Heart left ventricle (tissue), 16 donors: ENCODE measurements around the gene FAM124A. TPM values are rescaled to one million over a fixed set of nuclear protein-coding genes. Genes with fewer than 3 reads are reported as not detected.

ENCODE experiments used
- ATAC-seq, 4 donors: fragments of 200-7000 bp; cut with Tn5 transposase; one replicate each; pipeline ENCODE4 v1.9.1; 2020 to 2022; ENCODE audit warnings: moderate library complexity in 4 of 4, mild to moderate bottlenecking in 3 of 4, moderate number of reproducible peaks in 1 of 4
- DNase-seq, 5 donors: peaks; one replicate each; pipeline ENCODE4 v3.0.0-alpha.2; 2020
- H3K27ac ChIP-seq, 12 donors: fragments of 200-600 bp; sonication (generic) in 4 of 12; one replicate each; pipeline versions ENCODE4 v1.5.0 to v1.8.0; 2016 to 2022; ENCODE audit warnings: mild to moderate bottlenecking in 2 of 12
- H3K27me3 ChIP-seq, 9 donors: fragments of 200-600 bp; sonication (generic) in 2 of 9; one replicate each; pipeline versions ENCODE4 v1.5.1 to v1.8.0; 2016 to 2022; ENCODE audit warnings: mild to moderate bottlenecking in 3 of 9
- H3K36me3 ChIP-seq, 9 donors: fragments of 200-600 bp; sonication (generic) in 2 of 9; one replicate each; pipeline versions ENCODE4 v1.5.0 to v1.8.0; 2018 to 2022; ENCODE audit warnings: mild to moderate bottlenecking in 2 of 9
- H3K4me1 ChIP-seq, 12 donors: fragments of 200-600 bp; sonication (generic) in 4 of 12; one replicate each; pipeline versions ENCODE4 v1.5.0 to v1.8.0; 2016 to 2022; ENCODE audit warnings: mild to moderate bottlenecking in 3 of 12
- H3K4me3 ChIP-seq, 12 donors: fragments of 200-600 bp; sonication (generic) in 4 of 12; one replicate each; pipeline versions ENCODE4 v1.5.0 to v1.8.0; 2017 to 2022; ENCODE audit warnings: mild to moderate bottlenecking in 9 of 12, moderate library complexity in 4 of 12
- H3K9me3 ChIP-seq, 12 donors: fragments of 200-600 bp; sonication (generic) in 4 of 12; one replicate each; pipeline versions ENCODE4 v1.5.0 to v1.8.0; 2016 to 2022; ENCODE audit warnings: mild to moderate bottlenecking in 1 of 12
- CTCF ChIP-seq, 12 donors: fragments of 200-600 bp; sonication (generic) in 4 of 12; IDR thresholded peaks; one replicate each; pipeline versions ENCODE4 v1.5.0 to v1.8.0; 2018 to 2022; ENCODE audit warnings: antibody characterized with exemption in 12 of 12, mild to moderate bottlenecking in 5 of 12
- POLR2A ChIP-seq, 2 donors: fragments of 450-650 bp; IDR thresholded peaks; one replicate each; pipeline ENCODE4 v1.6.1; 2017; ENCODE audit warnings: antibody characterized with exemption in 2 of 2, mild to moderate bottlenecking in 2 of 2, moderate library complexity in 2 of 2
- WGBS, 4 donors: extraction: QIAGEN DNeasy Blood & Tissue Kit in 2 of 4; methylation state at CpG; one replicate each; pipeline versions ENCODE4 v1.1.5 to v1.1.7; 2013 to 2018; 5-methylcytosine and 5-hydroxymethylcytosine counted together
- intact Hi-C, 10 donors: fragments of 100-400 bp; cut with DNase I; formaldehyde crosslinking; loops; one replicate each; pipeline versions ENCODE4 v1.11.1 to v1.14.2; 2022
- polyA plus RNA-seq, 2 donors: library from polyadenylated mRNA; stranded (reverse); fragments of 200-250 nt; gene quantifications; one replicate each; pipeline ENCODE4 v1.2.3, GENCODE V29; 2013
- total RNA-seq, 9 donors: library from RNA; depleted of rRNA in 2 of 9; stranded (reverse); fragments of >200 nt in 2 of 9; fragmentation: NEBNext Ultra II Directional in 3 of 9; extraction: Animal tissue kit (Norgen Biotek cat#: 25700) in 3 of 9; gene quantifications; one replicate each; pipeline versions ENCODE4 v1.1.0 to v1.2.4, GENCODE V29; 2016 to 2023
- donor health status: ischemic (EF 13 %, LVEDD 7.1; RV severe dilation, severe dysfunction).
- donor health status: healthy with polysubstance abuse.
- donor health status: DM: no; HTN: yes; CAD: no.
- donor health status: DM: no; HTN: no; CAD: no.
- donor health status: ischemic (EF 25% LVEDD 6.9; RV normal size, moderate dysfunction).
- donor health status: ischemic (EF 25% LVEDD 5.7; RV mildly dilated, moderate dysfunction).
- donor health status: healthy.
- donor health status: DM: yes; HTN: yes; CAD: no.
- donor health status: ischemic (EF 35%, LVEDD 5.7; RV mildly dilated, moderate dysfunction).
- donor health status: nonischemic (EF 11% LVEDD 7.7; RV severe dilation, severe dysfunction).
- donor health status: DM: yes; HTN: yes; CAD: no.
- donor health status: PGD.
- donor health status: ischemic (EF 29% LVEDD 5.4; RV normal size, mild dysfunction).
- donor health status: nonischemic (EF 23%, LVEDD 6.1; RV moderate dilation, normal function).

FAM124A gene
- total and polyA plus RNA-seq, 11 donors, result 4.1 to 16.8 (median 6.9) TPM

- H3K36me3 ChIP-seq, result peaks cover 0 to 9% (median 0%) of the 10 kb centered on the region in 9 donors
- no peak for ATAC-seq
- intact Hi-C loops, result no loop called here
- no peak overlapping the region for H3K4me3 ChIP-seq
- H3K27me3 ChIP-seq, result no peaks in the 10 kb centered on the region
- H3K9me3 ChIP-seq, result peaks cover 0 to 3% (median 0%) of the 10 kb centered on the region in 12 donors
- peaks cover 0 to 38% (median 9%) of the 10 kb centered on the region in 12 donors for H3K4me1 ChIP-seq
- no peak for DNase-seq
- peak overlapping the region in 2 of 12 donors; percentile 10 to 37 for H3K27ac ChIP-seq
- WGBS, 4 donors, result 72 to 80% (median 75%) methylated on average over 4 of the region's 4 CpGs
- no peak for TF ChIP-seq CTCF (IDR thresholded peaks at IDR 0.05)
- TF ChIP-seq POLR2A (IDR thresholded peaks at IDR 0.05), result no peak
These were observed 15.2 kb downstream of the FAM124A start for GRCh38 chr13:51237386-51237785.

GRCh38 chr13:51237887-51238286 is 15.7 kb downstream of the FAM124A start:
- intact Hi-C loops, result no loop called here
- H3K9me3 ChIP-seq, result peaks cover 0 to 3% (median 0%) of the 10 kb centered on the region in 12 donors
- peaks cover 0 to 4% (median 0%) of the 10 kb centered on the region in 9 donors for H3K36me3 ChIP-seq
- no peak for TF ChIP-seq CTCF (IDR thresholded peaks at IDR 0.05)
- TF ChIP-seq POLR2A (IDR thresholded peaks at IDR 0.05), result no peak
- peaks cover 0 to 41% (median 9%) of the 10 kb centered on the region in 12 donors for H3K4me1 ChIP-seq
- 51 to 67% (median 57%) methylated on average over 2 of the region's 2 CpGs for WGBS, 4 donors
- DNase-seq, result peak in 1 of 5 donors; percentile 52
- no peak overlapping the region for H3K4me3 ChIP-seq
- H3K27me3 ChIP-seq, result no peaks in the 10 kb centered on the region
- peak overlapping the region in 2 of 12 donors; percentile 10 to 37 for H3K27ac ChIP-seq
- ATAC-seq, result peak in 3 of 4 donors; percentile 59 to 68 (median 67)

- ATAC-seq, result peak in 1 of 4 donors; percentile 10
These were observed 18.0 kb downstream of the FAM124A start for GRCh38 chr13:51240178-51240577.

GRCh38 chr13:51240958-51241357 is 18.8 kb downstream of the FAM124A start:
- H3K4me3 ChIP-seq, result no peak overlapping the region
- peak overlapping the region in 4 of 12 donors; percentile 6 to 77 (median 36) for H3K27ac ChIP-seq

More at GRCh38 chr13:51240178-51240577, 18.0 kb downstream of the FAM124A start:
- Histone ChIP-seq H3K9me3 (no peaks in the 10 kb centered on the region), H3K4me3 (no peak overlapping the region), H3K27me3 (no peaks in the 10 kb centered on the region), H3K4me1 (peaks cover 0 to 45% (median 9%) of the 10 kb centered on the region in 12 donors), H3K36me3 (no peaks in the 10 kb centered on the region), H3K27ac (peak overlapping the region in 2 of 12 donors; percentile 33 to 77)
- TF ChIP-seq CTCF (IDR thresholded peaks at IDR 0.05), result no peak
- TF ChIP-seq POLR2A (IDR thresholded peaks at IDR 0.05), result no peak
- no peak for DNase-seq
- WGBS, 4 donors, result 35 to 47% (median 37%) methylated on average over 5 of the region's 5 CpGs
- intact Hi-C loops, result loop anchor here in 1 of 10 donors (2.0 kb wide), 1 partner anchor 33 kb away; no protein-coding TSS in a partner anchor

More at GRCh38 chr13:51240958-51241357, 18.8 kb downstream of the FAM124A start:
- intact Hi-C loops, result loop anchor here in 1 of 10 donors (2.0 kb wide), 1 partner anchor 34 kb away; no protein-coding TSS in a partner anchor
- no peak for ATAC-seq
- Histone ChIP-seq H3K4me1 (peaks cover 0 to 53% (median 8%) of the 10 kb centered on the region in 12 donors), H3K36me3 (no peaks in the 10 kb centered on the region), H3K27me3 (no peaks in the 10 kb centered on the region), H3K9me3 (no peaks in the 10 kb centered on the region)
- no peak for DNase-seq
- TF ChIP-seq POLR2A (IDR thresholded peaks at IDR 0.05), result no peak
- no peak for TF ChIP-seq CTCF (IDR thresholded peaks at IDR 0.05)
- WGBS, 4 donors, result 87 to 94% (median 90%) methylated on average over 3 of the region's 3 CpGs
